ENCODE results near the gene FAM120C.

FAM120C gene

GRCh38 chrX:54157561-54157960 lies 25.5 kb downstream of the FAM120C start:
- no peak for DNase-seq (ENCODE audit: low read depth in 2 of 2)

- no peak for DNase-seq (ENCODE audit: low read depth in 2 of 2)
These were observed 48.8 kb downstream of the FAM120C start for GRCh38 chrX:54134269-54134668.

GRCh38 chrX:54116391-54116790 lies 66.7 kb downstream of the FAM120C start:
- no peak for DNase-seq (ENCODE audit: low read depth in 2 of 2)

DNA sequence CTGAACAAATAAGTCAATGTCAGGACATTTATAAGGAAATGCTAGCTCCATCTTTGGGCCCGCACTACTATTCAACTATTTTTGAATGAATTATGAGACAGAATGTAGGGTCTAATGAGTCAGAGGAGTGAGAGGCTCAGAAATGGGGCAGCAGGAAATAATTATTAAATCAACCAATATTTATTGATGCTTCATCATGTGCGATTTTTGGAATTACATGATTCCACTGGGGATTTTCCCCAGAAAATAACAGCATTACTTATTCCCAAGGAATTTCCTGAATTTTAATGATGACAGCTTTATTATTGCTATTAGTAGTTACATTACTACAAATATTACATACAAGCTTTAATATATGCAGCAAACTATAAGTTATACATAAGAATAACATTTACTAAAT lies 89.5 kb downstream of the FAM120C start:
- DNase-seq (ENCODE audit: low read depth in 2 of 2) = no peak

GRCh38 chrX:54093159-54093558 lies 89.9 kb downstream of the FAM120C start:
- no peak for DNase-seq (ENCODE audit: low read depth in 2 of 2)

DNA sequence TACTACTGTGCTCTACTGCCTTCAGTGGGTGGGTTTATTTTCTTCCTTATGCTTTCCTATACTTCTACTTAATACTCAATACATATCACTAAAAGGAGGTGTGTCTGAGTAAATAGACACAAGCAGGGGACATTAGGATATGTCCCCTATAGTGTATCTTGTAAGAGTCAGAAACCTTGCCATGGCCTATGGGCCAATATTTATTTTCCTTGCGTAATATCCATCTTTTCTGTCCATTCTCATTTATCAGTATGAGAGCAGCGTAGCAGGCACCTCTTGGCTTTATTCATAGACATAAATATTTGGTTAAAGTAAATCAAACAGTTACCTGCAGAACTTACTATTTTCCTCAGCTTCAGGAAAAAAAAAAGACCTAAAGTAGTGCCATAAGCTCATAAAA lies 92.2 kb downstream of the FAM120C start:
- no peak for DNase-seq (ENCODE audit: low read depth in 2 of 2)

- DNase-seq (ENCODE audit: low read depth in 2 of 2) = no peak
These were observed 93.9 kb downstream of the FAM120C start for GRCh38 chrX:54089191-54089590.

- no peak for DNase-seq (ENCODE audit: low read depth in 2 of 2)
These were observed 95.4 kb downstream of the FAM120C start for GRCh38 chrX:54087661-54088060.

DNA sequence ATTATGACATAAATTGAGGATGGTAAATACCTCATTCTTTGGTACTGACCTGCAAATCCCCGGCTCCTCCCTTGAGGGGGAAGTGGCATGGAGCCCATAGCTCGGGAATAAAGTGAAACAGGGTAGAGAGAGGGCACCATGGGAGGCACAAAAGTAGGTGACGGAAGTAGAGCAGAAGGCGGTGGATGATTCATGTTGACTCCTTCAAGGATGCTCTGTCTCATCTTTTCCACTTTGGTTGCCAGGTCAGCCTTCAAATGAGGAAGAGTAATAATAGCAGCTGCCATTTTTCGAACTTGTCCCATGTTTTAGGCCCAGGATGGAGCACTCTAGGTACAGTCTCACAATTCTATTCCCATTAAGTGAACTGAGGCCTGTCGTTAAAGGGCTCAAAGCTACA lies 97.4 kb downstream of the FAM120C start:
- no peak for DNase-seq (ENCODE audit: low read depth in 2 of 2)

DNA sequence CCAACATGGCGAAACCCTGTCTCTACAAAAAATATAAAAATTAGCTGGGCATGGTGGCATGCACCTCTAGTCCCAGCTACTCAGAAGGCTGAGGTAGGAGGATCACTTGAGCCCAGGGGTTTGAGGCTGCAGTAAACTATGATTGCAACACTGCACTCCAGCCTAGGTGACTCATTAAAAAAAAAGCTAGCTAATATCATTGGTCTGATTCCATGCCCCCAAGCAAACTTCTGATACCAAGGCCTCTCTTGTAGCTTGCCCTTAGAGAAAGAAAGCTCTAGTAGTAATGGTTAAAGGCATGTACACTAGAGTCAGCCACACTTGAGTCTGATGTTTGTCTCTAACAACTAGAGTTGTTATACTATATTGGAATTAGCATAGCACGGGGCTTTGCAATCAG lies 106.2 kb downstream of the FAM120C start:
- no peak for DNase-seq (ENCODE audit: low read depth in 2 of 2)

DNA sequence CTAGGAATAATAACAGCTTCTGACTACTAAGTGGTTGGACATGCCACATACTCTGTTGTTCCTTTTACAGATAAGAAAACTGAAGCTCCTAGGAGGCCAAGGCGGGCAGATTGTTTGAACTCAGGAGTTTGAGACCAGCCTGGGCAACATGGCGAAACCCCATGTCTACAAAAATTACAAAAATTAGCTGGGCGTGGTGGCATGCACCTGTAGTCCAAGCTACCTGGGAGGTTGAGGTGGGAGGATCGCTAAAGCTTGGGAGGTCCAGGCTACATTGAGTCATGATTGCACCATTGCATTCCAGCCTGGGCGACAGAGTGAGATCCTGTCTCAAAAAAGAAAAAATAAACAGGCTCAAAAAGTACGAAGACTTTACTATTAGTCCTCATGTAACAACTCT lies 108.2 kb downstream of the FAM120C start:
- DNase-seq (ENCODE audit: low read depth in 2 of 2) = no peak

DNA sequence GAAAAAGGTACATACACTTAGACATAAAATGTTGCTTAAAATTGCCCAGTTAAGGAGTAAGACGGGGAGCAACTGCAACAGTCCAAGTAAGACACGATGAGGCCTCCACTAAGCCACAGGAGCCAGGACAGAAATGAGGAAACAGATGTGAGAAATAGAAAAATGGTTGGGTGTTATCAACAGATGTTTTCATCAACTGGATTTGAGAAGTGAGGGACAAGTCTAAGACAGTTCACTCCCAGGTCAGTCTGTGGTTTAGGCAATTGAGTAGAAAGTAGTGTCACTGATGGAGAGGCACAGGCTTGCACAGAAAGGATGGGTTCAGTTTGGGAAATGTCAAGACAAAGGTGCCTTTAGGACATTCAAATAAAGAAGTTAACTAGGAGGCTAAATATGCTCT lies 115.3 kb downstream of the FAM120C start:
- DNase-seq (ENCODE audit: low read depth in 2 of 2) = no peak

GRCh38 chrX:54066841-54067240 lies 116.2 kb downstream of the FAM120C start:
- DNase-seq (ENCODE audit: low read depth in 2 of 2) = no peak

DNA sequence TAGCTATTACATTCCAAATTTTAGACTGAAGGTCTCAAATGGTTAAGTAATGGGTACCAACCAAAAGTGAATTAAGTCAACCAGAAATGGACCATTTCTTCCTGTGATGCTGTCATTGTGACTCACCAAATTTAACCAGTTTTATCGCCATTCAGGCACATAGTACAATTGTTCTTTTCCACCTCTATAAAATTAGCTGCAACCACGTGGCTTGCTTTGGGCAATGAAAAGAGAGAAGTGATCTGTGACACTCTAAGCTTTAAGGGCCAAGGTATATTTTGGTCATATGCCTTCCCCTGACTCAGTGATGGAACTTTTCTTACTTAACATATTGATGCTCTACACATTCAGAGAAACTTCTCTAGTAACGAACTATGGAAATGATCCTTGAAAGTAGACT lies 118.5 kb downstream of the FAM120C start:
- no peak for DNase-seq (ENCODE audit: low read depth in 2 of 2)

GRCh38 chrX:54063361-54063760 lies 119.7 kb downstream of the FAM120C start:
- no peak for DNase-seq (ENCODE audit: low read depth in 2 of 2)

DNA sequence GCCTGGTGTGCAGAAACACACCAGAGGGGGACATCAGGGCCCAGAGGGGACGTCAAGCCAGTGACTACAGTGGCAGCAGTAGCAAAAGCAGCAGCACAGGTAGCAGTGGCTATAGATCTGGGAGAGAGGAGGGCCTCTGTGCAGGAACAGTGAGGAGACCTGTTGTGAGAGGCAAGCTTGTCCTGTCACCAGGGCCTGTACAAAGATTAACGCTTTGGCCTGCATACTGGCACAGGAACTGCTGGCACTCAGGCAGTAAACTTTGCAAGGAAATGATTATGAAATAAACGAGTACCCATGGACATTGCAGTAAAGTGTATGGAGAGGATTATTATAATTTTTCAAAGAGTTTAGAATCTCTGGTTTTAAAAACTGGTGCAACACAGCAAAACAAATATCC lies 133.3 kb downstream of the FAM120C start:
- DNase-seq (ENCODE audit: low read depth in 2 of 2) = no peak

GRCh38 chrX:54048412-54048811 lies 134.6 kb downstream of the FAM120C start:
- DNase-seq (ENCODE audit: low read depth in 2 of 2) = no peak

- no peak for DNase-seq (ENCODE audit: low read depth in 2 of 2)
These were observed 137.4 kb downstream of the FAM120C start for GRCh38 chrX:54045563-54046228.

DNA sequence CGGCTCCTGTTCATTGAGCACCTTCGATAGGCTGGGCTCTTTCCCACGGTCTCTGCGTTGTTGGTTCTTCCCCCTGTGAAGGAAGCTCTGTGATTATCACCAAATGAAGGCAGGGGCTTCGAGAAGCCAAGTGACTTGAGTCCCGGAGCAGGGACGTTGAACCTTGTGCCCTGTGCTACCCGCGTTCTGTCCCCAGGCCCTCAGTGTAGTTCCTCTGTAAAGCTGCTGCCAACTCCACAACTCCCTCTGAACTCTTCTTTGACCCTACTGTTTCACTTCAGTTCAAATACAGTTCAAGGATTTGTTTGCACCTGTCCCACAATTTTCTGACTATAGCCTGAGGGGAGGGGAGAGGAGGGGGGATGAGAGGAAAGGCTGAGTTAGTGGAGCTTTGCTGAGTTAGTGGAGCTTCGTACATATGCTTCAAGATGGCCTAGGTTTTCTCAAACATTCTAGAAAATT lies 138.1 kb downstream of the FAM120C start:
- no peak for DNase-seq (ENCODE audit: low read depth in 2 of 2)

DNA sequence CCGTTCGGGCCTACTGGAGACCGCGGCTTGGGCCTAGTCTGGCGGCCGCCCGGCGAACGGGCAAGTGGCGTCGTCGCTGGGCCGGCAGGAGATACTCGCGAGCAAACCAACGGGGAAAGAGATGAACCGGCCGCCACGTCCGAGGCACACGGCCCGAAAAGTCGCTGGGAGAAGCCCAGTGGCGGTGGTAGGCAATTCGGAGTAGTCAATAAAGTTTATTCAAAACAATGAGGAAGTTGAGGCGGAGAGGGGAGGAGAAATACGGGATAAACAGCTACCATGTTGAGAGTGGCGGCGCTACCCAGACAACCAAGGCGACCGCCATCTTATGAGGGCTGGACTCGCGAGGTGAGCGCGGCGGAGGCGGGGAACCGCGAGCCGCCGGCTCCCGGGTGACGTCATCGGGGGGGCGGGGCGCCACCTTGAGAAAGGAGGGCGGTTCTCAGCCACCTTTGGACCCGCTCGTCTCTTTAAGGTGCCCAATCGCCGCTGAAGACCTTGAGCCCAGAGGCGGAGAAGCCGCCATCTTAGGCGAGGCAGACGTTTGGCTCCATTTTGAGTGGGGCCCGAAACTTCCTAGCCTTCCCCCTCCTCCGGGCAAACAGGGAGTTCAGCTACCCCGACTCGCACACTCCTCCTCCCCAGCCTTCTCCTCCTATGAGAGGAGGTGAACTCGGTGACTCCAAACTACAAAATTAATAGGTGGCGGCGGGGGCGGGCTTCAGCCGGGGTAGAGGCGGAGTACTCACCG lies 138.8 kb downstream of the FAM120C start, which contains the start of gene PHF8:
PHF8 (minus strand) TSS at position 348 of the 751 bp plus-strand sequence. CDS start 1,745 bp downstream, outside the sequence.
- peak; percentile 90 to 91 for DNase-seq (ENCODE audit: low read depth in 2 of 2)

DNA sequence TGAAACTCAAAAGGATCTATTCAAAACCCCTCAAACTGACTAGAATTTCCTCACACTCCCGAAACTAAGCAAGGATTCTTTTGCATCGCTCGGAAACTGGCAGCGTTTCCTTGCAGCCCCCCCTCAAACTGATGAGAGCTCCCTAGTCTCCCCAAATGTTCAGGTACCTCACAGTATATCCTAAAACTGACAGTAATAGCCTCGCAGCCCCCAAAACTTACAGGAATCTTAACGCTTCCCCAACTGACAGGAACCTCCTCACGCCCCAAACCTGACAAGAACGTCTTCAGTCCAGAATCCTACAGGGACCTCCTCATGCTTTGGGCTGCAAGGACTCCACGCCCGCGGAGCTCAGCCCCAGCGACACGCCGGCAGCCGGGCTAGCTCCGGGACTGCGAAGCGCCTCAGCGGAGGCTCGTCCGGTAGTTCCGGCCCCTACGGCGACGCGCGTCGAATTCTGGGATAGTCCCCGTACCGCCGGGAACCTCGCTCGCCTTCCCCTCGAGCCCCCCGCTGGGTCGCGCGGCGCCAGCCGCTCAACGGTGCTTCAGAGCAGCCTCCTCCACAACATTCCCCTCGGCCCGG lies 139.4 kb downstream of the FAM120C start:
- peak in 1 of 2 donors; percentile 1 for DNase-seq (ENCODE audit: low read depth in 2 of 2)

DNA sequence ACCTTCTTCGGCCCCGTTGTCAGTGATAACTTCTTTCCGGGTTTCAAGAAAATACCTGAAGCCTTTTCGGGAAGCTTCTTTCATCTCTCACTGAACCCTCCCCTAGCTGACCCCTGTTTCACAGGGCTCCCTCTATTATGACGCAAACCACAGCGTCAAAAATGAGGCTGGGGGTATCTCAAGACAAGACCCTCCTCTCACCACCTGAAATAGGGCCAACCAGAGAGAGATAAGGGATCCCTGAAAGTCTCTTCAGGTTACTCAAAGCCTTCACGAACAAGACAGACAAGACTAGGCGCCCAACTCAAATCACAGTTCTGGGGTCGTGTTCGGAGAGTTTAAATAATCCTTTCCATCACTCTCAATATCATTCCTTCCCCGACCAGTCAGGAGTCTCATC lies 140.0 kb downstream of the FAM120C start:
- no peak for DNase-seq (ENCODE audit: low read depth in 2 of 2)

GRCh38 chrX:54042609-54043021 lies 140.4 kb downstream of the FAM120C start:
- peak; percentile 14 to 18 for DNase-seq (ENCODE audit: low read depth in 2 of 2)

Measured in stimulated activated CD4-positive, alpha-beta T cell treated with anti-CD3 and anti-CD28 coated beads, Interleukin-15, amount 100 ng/mL, for 48 hours (primary cell).